Smooth muscle cell (in vitro differentiated cells): ENCODE measurements around the gene LMO7. TPM values are rescaled to one million over a fixed set of nuclear protein-coding genes. Genes with fewer than 3 reads are reported as not detected.
A peak's percentile ranks its signal among the peaks of the same experiment; 100 is the strongest.

Source experiments
- DNase-seq: peaks from one replicate; lab custom pipeline; 2025; ENCODE audit not compliant: unreplicated experiment; lab: John Stamatoyannopoulos, UW
- H2AFZ ChIP-seq: fragments of 200-600 bp; sonication (generic); 2 replicates; pipeline ENCODE4 v1.6.0; 2016; ENCODE audit warnings: antibody characterized with exemption, low read depth, mild to moderate bottlenecking
- H3F3A ChIP-seq: fragments of 200-600 bp; sonication (generic); 2 replicates; pipeline ENCODE4 v1.6.0; 2017; ENCODE audit warnings: antibody characterized with exemption, low read depth
- H3K27ac ChIP-seq: fragments of 200-600 bp; sonication (generic); 2 replicates; pipeline ENCODE4 v1.5.1; 2016; ENCODE audit warnings: low read depth, mild to moderate bottlenecking
- H3K27me3 ChIP-seq: fragments of 200-600 bp; sonication (generic); 2 replicates; pipeline ENCODE4 v1.6.1; 2016; ENCODE audit warnings: low read depth, mild to moderate bottlenecking
- H3K36me3 ChIP-seq: fragments of 200-600 bp; sonication (generic); 2 replicates; pipeline ENCODE4 v1.5.1; 2016; ENCODE audit warnings: low read depth
- H3K4me1 ChIP-seq: fragments of 200-600 bp; sonication (generic); 2 replicates; pipeline ENCODE4 v1.5.1; 2016; ENCODE audit warnings: low read depth
- H3K4me2 ChIP-seq: fragments of 200-600 bp; sonication (generic); 2 replicates; pipeline ENCODE4 v1.6.0; 2016; ENCODE audit warnings: mild to moderate bottlenecking
- H3K4me3 ChIP-seq: fragments of 200-600 bp; sonication (generic); 2 replicates; pipeline ENCODE4 v1.5.1; 2016; ENCODE audit warnings: mild to moderate bottlenecking
- H3K79me2 ChIP-seq: fragments of 200-600 bp; sonication (generic); 2 replicates; pipeline ENCODE4 v1.6.0; 2016; ENCODE audit warnings: low read depth, mild to moderate bottlenecking
- H3K9ac ChIP-seq: fragments of 200-600 bp; sonication (generic); 2 replicates; pipeline ENCODE4 v1.6.0; 2016; ENCODE audit warnings: low read depth
- H3K9me3 ChIP-seq: fragments of 200-600 bp; sonication (generic); replicated peaks from 2 replicates; pipeline ENCODE4 v1.5.1; 2016; ENCODE audit warnings: low read depth
- H4K20me1 ChIP-seq: fragments of 200-600 bp; sonication (generic); 2 replicates; pipeline ENCODE4 v1.6.0; 2016; ENCODE audit warnings: low read depth
- CTCF ChIP-seq: fragments of 200-600 bp; sonication (generic); IDR thresholded peaks from 2 replicates; pipeline ENCODE4 v1.5.1; 2017; ENCODE audit warnings: borderline replicate concordance, mild to moderate bottlenecking, antibody characterized with exemption; ENCODE audit not compliant: insufficient read depth, poor library complexity, severe bottlenecking
- WGBS: methylation state at CpG from one replicate; pipeline ENCODE4 v1.1.7; 2016; ENCODE audit warnings: low lambda C conversion rate; 5-methylcytosine and 5-hydroxymethylcytosine counted together
- polyA plus RNA-seq: library from polyadenylated mRNA; unstranded; fragments of >200 nt; fragmentation: Nextera tagmentation; extraction: Ambion mirVana; gene quantifications from 2 replicates; pipeline ENCODE4 v1.2.1, GENCODE V29; 2016
- total RNA-seq: library from RNA; depleted of rRNA; stranded (reverse); fragments of >200 nt; gene quantifications from 2 replicates; pipeline ENCODE4 v1.2.3, GENCODE V29; 2014

Gene LMO7
- total and polyA plus RNA-seq, 2 experiments from 2014 or later, result 157 to 213 TPM

GRCh38 chr13:75782985-75783384 lies 146.9 kb downstream of the LMO7 start:
- Histone ChIP-seq H4K20me1 (peaks cover 72% of the 10 kb centered on the region), H2AFZ (no peak overlapping the region)
- WGBS, result 100% methylated on average over 1 of the region's 1 CpG

GRCh38 chr13:75784003-75784402 lies 147.9 kb downstream of the LMO7 start:
- DNase-seq, result no peak
- peaks cover 4% of the 10 kb centered on the region for H3K9me3 ChIP-seq
- 96% methylated on average over 3 of the region's 3 CpGs for WGBS
- H3K4me3 ChIP-seq, result no peak overlapping the region
- H3F3A ChIP-seq, result peaks cover 8% of the 10 kb centered on the region
- H4K20me1 ChIP-seq, result peaks cover 77% of the 10 kb centered on the region
- H3K27me3 ChIP-seq, result no peaks in the 10 kb centered on the region
- no peak overlapping the region for H3K9ac ChIP-seq
- peaks cover 17% of the 10 kb centered on the region for H3K36me3 ChIP-seq
- H3K27ac ChIP-seq, result no peak overlapping the region
- H3K79me2 ChIP-seq, result peaks cover 75% of the 10 kb centered on the region
- H3K4me2 ChIP-seq, result no peak overlapping the region
- H3K4me1 ChIP-seq, result peaks cover 3% of the 10 kb centered on the region
- no peak for TF ChIP-seq CTCF
- no peak overlapping the region for H2AFZ ChIP-seq

More at GRCh38 chr13:75782985-75783384, 146.9 kb downstream of the LMO7 start:
- H3K4me2 ChIP-seq, result no peak overlapping the region
- peaks cover 2% of the 10 kb centered on the region for H3K4me1 ChIP-seq
- H3K4me3 ChIP-seq, result no peak overlapping the region
- H3K9ac ChIP-seq, result no peak overlapping the region
- H3K36me3 ChIP-seq, result peaks cover 17% of the 10 kb centered on the region
- H3K27me3 ChIP-seq, result no peaks in the 10 kb centered on the region
- H3K9me3 ChIP-seq, result peaks cover 4% of the 10 kb centered on the region
- no peak overlapping the region for H3K27ac ChIP-seq
- peaks cover 74% of the 10 kb centered on the region for H3K79me2 ChIP-seq
- TF ChIP-seq CTCF, result no peak
- DNase-seq, result no peak
- H3F3A ChIP-seq, result peaks cover 8% of the 10 kb centered on the region

- peaks cover 80% of the 10 kb centered on the region for H4K20me1 ChIP-seq
- H2AFZ ChIP-seq, result no peak overlapping the region
- no peak overlapping the region for H3K9ac ChIP-seq
- H3K4me3 ChIP-seq, result no peak overlapping the region
- peak overlapping the region; percentile 13 for H3K27ac ChIP-seq
- peaks cover 8% of the 10 kb centered on the region for H3F3A ChIP-seq
- peaks cover 4% of the 10 kb centered on the region for H3K9me3 ChIP-seq
- peaks cover 70% of the 10 kb centered on the region for H3K79me2 ChIP-seq
- DNase-seq, result no peak
- no peak overlapping the region for H3K4me2 ChIP-seq
- TF ChIP-seq CTCF, result no peak
- peaks cover 3% of the 10 kb centered on the region for H3K4me1 ChIP-seq
- peaks cover 10% of the 10 kb centered on the region for H3K36me3 ChIP-seq
- no peaks in the 10 kb centered on the region for H3K27me3 ChIP-seq
Measured at GRCh38 chr13:75785130-75785529, 149.0 kb downstream of the LMO7 start.

GRCh38 chr13:75787249-75787928 lies 151.3 kb downstream of the LMO7 start:
- Histone ChIP-seq H3K79me2 (peaks cover 79% of the 10 kb centered on the region), H3K4me1 (peaks cover 3% of the 10 kb centered on the region), H3K9ac (no peak overlapping the region), H3K27ac (peak overlapping the region; percentile 75), H2AFZ (no peak overlapping the region), H3K9me3 (peaks cover 4% of the 10 kb centered on the region), H3K4me3 (no peak overlapping the region), H3F3A (peaks cover 8% of the 10 kb centered on the region), H3K27me3 (no peaks in the 10 kb centered on the region), H3K4me2 (peak overlapping the region; percentile 72), H4K20me1 (peaks cover 95% of the 10 kb centered on the region), H3K36me3 (peaks cover 6% of the 10 kb centered on the region)
- 56% methylated on average over 7 of the region's 7 CpGs for WGBS
- TF ChIP-seq CTCF, result no peak
- no peak for DNase-seq
